Body of pancreas (tissue), 4 donors: Measurements from ENCODE around the gene HES4.

ENCODE experiments used
- CTCF ChIP-seq, 7 experiments: fragments of 450-650 bp in 4 of 7; fragments of 200-600 bp in 3 of 7; sonication (generic) in 3 of 7; IDR thresholded peaks; one replicate each; pipeline ENCODE4 v1.5.1; 2016 to 2019; ENCODE audit warnings: antibody characterized with exemption in 7 of 7
- POLR2A ChIP-seq, 3 donors: fragments of 450-650 bp; IDR thresholded peaks; one replicate each; pipeline ENCODE4 v1.6.1; 2016; ENCODE audit warnings: antibody characterized with exemption in 3 of 3, mild to moderate bottlenecking in 2 of 3

GRCh38 chr1:997993-998744 is 1.7 kb downstream of the HES4 start:
- TF ChIP-seq POLR2A (IDR thresholded peaks at IDR 0.05), result no peak
- TF ChIP-seq CTCF (IDR thresholded peaks at IDR 0.05), result no peak
